BLaER1 (cell line): ENCODE data around the gene SLC7A8.

Experiments used
- H3K27ac ChIP-seq: shearing (Covaris generic); formaldehyde crosslinking; 2 replicates; pipeline ENCODE4 v1.8.1; 2022
- H3K27me3 ChIP-seq: shearing (Covaris generic); formaldehyde crosslinking; 2 replicates; pipeline ENCODE4 v1.8.1; 2022
- H3K36me3 ChIP-seq: shearing (Covaris generic); formaldehyde crosslinking; 2 replicates; pipeline ENCODE4 v1.8.1; 2022
- H3K4me1 ChIP-seq: shearing (Covaris generic); formaldehyde crosslinking; 2 replicates; pipeline ENCODE4 v1.8.1; 2022
- H3K4me2 ChIP-seq: shearing (Covaris generic); formaldehyde crosslinking; 2 replicates; pipeline ENCODE4 v1.8.1; 2022
- H3K4me3 ChIP-seq: shearing (Covaris generic); formaldehyde crosslinking; 2 replicates; pipeline ENCODE4 v1.8.1; 2022
- H3K9ac ChIP-seq: shearing (Covaris generic); formaldehyde crosslinking; 2 replicates; pipeline ENCODE4 v1.8.1; 2022
- H3K9me3 ChIP-seq: shearing (Covaris generic); formaldehyde crosslinking; 2 replicates; pipeline ENCODE4 v1.8.1; 2022
- H4K20me1 ChIP-seq: shearing (Covaris generic); formaldehyde crosslinking; 2 replicates; pipeline ENCODE4 v1.8.1; 2022
- Cebpa-rat ChIP-seq: shearing (Covaris generic); IDR thresholded peaks from 2 replicates; pipeline ENCODE4 v1.8.1; 2022

SLC7A8 gene

DNA sequence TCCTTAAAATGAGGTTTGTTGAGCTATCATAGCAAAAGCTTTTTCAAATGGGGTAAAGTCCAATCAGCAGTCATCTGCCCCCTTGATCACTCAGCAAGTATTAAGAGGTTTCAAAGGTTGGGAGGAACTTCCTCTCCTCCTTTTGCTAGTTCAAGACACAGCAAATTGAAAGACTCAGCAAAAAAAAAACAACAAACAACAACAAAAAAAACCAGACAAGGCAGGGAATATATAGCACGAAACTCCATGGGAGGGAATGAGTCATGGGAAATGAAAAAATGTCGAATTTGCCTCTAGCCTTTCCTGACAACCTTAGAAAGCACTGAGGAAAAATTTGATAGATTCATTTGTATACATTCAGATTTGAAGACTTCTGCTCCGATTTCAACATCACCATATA is 1.6 kb upstream of the SLC7A8 start:
- H3K4me2 ChIP-seq: no peak overlapping the region
- no peak for TF ChIP-seq Cebpa-rat
- peaks cover 31% of the 10 kb centered on the region for H3K27me3 ChIP-seq

DNA sequence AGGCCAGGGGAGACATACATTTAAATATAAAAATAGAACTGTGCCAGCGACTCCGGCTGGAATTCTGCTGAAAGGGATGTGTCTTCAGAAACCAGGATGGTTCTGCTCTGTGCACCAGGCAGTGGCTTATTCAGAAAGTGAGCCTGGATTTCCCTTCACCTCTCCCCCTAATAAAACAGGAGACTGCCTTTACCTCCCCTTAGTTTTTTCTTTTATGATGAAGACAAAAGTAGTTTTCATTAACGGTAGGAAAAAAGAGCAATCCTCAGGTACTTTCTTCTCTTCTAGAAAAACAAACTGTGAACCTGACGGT is 346 bp downstream of the SLC7A8 start:
- Histone ChIP-seq H3K27ac (no peak overlapping the region), H4K20me1 (no peaks in the 10 kb centered on the region), H3K9ac (no peak overlapping the region), H3K27me3 (peaks cover 31% of the 10 kb centered on the region), H3K4me2 (no peak overlapping the region), H3K36me3 (no peaks in the 10 kb centered on the region), H3K9me3 (peaks cover 9% of the 10 kb centered on the region; the same call in 1 of the 2 replicates), H3K4me1 (peaks cover 6% of the 10 kb centered on the region; the same call in 1 of the 2 replicates), H3K4me3 (no peak overlapping the region)
- no peak for TF ChIP-seq Cebpa-rat

More for the DNA sequence above, 1.6 kb upstream of the SLC7A8 start:
- Histone ChIP-seq H3K4me1 (peaks cover 6% of the 10 kb centered on the region; the same call in 1 of the 2 replicates), H3K27ac (no peak overlapping the region), H3K4me3 (no peak overlapping the region), H3K9ac (no peak overlapping the region), H3K9me3 (peaks cover 9% of the 10 kb centered on the region; the same call in 1 of the 2 replicates), H4K20me1 (no peaks in the 10 kb centered on the region), H3K36me3 (no peaks in the 10 kb centered on the region)

DNA sequence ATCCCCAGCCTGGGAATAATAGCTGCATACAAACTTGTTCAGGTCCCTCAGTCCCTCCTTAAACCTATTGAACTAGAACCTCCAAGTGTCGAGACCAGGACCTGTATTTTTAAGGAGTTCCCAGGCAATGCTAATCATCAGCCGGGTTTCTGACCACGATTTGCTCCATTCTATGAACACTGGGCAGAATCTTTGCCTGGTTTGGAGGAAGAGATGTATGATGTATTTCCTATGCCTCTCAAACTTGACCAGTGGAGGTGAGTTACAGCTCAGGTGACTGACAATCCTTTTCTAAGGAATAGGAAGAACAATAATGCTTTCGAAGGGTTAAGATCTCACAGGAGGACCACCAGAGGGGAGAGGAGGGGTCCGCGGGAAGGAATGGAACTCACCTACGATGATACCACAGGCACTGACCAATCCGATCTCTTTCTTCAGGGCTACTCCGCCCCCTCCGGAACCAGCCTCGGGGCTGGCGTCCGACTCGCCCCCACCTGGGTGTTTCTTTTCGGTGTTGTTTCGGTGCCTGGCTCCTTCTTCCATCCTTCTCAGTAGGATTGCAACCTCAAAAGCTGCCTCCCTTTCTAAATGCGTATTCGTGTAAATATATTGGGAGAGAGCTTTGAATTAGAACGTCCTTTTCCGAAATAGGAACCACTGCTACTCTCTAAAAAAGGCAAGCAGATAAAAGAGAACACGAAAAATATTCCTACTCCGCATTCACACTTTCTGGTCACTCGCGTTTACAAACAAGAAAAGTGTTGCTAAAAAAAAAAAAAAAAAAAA is 895 bp downstream of the SLC7A8 start:
- Histone ChIP-seq H3K9ac (no peak overlapping the region), H3K27ac (no peak overlapping the region), H3K4me2 (no peak overlapping the region), H3K4me1 (peaks cover 6% of the 10 kb centered on the region; the same call in 1 of the 2 replicates), H4K20me1 (no peaks in the 10 kb centered on the region), H3K27me3 (peaks cover 31% of the 10 kb centered on the region), H3K4me3 (no peak overlapping the region), H3K9me3 (peaks cover 9% of the 10 kb centered on the region; the same call in 1 of the 2 replicates), H3K36me3 (no peaks in the 10 kb centered on the region)
- TF ChIP-seq Cebpa-rat: no peak

DNA sequence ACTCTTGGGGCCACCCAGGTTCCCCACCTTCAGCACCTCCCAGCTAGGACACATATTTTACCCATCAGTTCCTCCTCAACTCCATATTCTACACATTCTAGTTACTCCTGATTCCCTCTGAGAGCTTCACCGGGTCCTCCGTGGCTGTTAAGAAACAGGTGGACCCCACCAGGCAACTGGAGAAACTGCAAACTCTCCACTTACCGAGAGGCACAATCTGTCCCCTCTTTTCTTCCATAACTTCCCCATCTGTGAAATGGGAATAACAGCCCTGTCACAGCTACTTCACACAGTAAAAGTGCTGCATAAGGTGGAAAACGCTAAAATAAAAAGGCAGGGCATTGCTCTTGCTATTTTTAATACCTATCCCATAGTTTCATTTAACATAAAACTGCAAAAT is 1.5 kb downstream of the SLC7A8 start:
- no peaks in the 10 kb centered on the region for H4K20me1 ChIP-seq
- H3K27ac ChIP-seq: no peak overlapping the region
- H3K9ac ChIP-seq: no peak overlapping the region
- peaks cover 6% of the 10 kb centered on the region; the same call in 1 of the 2 replicates for H3K4me1 ChIP-seq
- peaks cover 31% of the 10 kb centered on the region for H3K27me3 ChIP-seq
- no peak overlapping the region for H3K4me3 ChIP-seq
- no peak for TF ChIP-seq Cebpa-rat
- H3K4me2 ChIP-seq: no peak overlapping the region
- H3K9me3 ChIP-seq: peaks cover 9% of the 10 kb centered on the region; the same call in 1 of the 2 replicates
- no peaks in the 10 kb centered on the region for H3K36me3 ChIP-seq

DNA sequence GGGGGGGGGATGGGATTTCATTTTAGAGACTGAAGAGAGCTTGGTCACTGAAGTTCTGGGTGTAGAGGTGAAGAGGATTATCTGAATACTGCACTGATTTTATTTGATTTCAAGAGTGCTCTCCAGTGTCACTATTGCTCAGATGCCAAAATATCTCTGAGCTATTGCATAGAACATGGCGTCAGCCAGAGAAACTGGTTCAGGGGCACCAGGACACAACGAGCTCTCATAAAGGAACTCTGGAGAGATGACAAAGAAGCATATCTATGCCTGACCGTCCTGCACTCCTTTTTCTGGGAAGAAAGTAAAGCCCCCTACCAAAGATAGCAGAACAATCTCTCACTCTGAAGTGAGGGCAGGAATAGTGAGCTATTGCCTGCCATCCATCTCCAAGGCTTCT is 2.0 kb downstream of the SLC7A8 start:
- Histone ChIP-seq H3K4me2 (no peak overlapping the region), H3K27me3 (peaks cover 31% of the 10 kb centered on the region), H3K4me3 (no peak overlapping the region), H3K36me3 (no peaks in the 10 kb centered on the region), H3K9me3 (peaks cover 9% of the 10 kb centered on the region; the same call in 1 of the 2 replicates), H3K4me1 (peaks cover 6% of the 10 kb centered on the region; the same call in 1 of the 2 replicates), H4K20me1 (no peaks in the 10 kb centered on the region), H3K9ac (no peak overlapping the region), H3K27ac (no peak overlapping the region)
- TF ChIP-seq Cebpa-rat: no peak

DNA sequence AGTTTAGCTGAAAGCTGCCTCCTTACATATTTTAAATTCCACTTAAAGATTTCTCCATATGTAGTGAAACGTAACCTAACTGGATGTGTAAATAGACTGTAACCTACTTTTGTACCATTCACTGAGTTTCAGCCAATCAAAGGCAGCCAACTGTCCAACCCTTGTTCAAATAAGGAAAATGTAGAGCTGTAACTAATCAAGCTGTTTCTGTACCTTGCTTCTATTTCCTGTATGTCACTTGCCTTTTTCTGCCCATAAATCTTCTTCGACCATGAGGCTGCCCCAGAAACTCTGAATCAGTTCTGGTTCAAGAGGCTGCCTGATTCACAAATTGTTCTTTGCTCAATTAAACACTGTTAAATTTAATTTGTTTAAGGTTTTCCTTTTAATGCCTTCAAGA is 6.3 kb downstream of the SLC7A8 start:
- H3K4me1 ChIP-seq: peaks cover 13% of the 10 kb centered on the region
- no peak overlapping the region for H3K4me2 ChIP-seq
- H3K9ac ChIP-seq: no peak overlapping the region
- H3K36me3 ChIP-seq: no peaks in the 10 kb centered on the region
- H3K4me3 ChIP-seq: no peak overlapping the region
- no peak overlapping the region for H3K27ac ChIP-seq
- no peaks in the 10 kb centered on the region for H4K20me1 ChIP-seq
- TF ChIP-seq Cebpa-rat: no peak
- no peaks in the 10 kb centered on the region for H3K9me3 ChIP-seq
- H3K27me3 ChIP-seq: peaks cover 9% of the 10 kb centered on the region

DNA sequence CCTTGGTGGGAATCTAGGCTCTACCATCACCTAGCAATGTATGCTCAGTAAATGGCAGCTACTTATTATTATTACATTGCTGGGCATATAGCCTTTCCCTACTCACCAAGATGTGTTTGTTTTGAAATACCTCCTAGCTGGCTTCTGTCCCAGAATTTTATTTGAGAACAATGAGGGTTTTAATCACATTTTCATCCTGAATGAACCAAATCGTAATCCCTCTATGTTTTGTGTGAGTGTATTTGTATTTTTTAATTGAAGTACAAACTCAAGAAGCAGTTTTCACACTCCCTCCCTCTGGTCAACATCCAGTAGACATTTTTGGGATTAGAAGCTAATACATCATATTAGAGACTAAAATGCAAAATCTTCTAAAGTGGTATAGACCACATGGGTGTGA is 7.6 kb downstream of the SLC7A8 start:
- H3K27ac ChIP-seq: no peak overlapping the region
- TF ChIP-seq Cebpa-rat: no peak
- no peaks in the 10 kb centered on the region for H3K27me3 ChIP-seq
- no peak overlapping the region for H3K4me2 ChIP-seq
- no peak overlapping the region for H3K4me3 ChIP-seq
- no peaks in the 10 kb centered on the region for H4K20me1 ChIP-seq
- no peaks in the 10 kb centered on the region for H3K36me3 ChIP-seq
- peaks cover 13% of the 10 kb centered on the region for H3K4me1 ChIP-seq
- no peak overlapping the region for H3K9ac ChIP-seq
- H3K9me3 ChIP-seq: no peaks in the 10 kb centered on the region

DNA sequence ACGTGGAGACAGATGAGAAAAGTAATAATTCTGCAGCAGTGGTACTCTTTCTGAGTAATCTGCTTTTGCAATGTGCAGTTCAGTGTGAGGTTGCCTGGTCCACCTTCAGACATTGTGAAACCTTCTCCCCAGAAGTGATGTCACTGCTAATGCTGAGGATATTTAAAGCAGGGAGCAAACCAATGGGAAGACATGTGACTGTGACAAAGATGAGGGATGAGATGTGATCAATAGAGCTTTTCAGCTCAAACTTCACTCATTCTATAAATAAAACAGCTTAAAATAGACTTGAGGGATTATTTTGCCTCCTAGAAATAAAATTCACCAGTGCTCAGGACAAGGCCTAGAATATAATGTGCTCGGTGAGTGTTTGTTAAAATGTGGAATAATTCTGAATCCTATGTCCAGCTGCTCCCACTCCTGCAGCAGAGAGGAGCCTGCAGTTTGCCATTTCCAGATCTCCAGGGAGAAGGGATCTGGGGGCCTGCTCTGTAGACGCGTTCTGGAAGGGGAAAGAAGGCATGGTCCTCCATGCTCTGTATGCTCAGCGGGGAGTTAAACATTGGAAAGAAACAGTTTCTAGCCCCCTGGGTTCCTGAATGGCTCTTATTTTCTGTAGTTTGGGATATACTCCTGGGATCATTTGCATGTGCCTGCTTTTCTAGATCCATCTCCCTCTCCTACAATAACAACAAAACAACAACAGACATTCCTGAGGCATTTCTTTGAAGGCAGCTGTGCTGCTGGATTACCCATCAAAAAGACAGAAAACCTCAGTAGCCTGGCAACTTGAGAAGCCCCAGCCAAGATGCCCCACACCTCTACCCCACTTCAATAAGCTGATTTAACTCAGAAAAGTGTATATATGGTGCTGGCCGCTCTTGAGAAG is 8.9 kb downstream of the SLC7A8 start:
- Histone ChIP-seq H3K27me3 (no peaks in the 10 kb centered on the region), H3K9me3 (no peaks in the 10 kb centered on the region), H4K20me1 (no peaks in the 10 kb centered on the region), H3K9ac (no peak overlapping the region), H3K36me3 (no peaks in the 10 kb centered on the region), H3K4me1 (peaks cover 13% of the 10 kb centered on the region), H3K4me2 (peak overlapping the region; percentile 28; the same call in 1 of the 2 replicates), H3K27ac (no peak overlapping the region), H3K4me3 (no peak overlapping the region)
- no peak for TF ChIP-seq Cebpa-rat

DNA sequence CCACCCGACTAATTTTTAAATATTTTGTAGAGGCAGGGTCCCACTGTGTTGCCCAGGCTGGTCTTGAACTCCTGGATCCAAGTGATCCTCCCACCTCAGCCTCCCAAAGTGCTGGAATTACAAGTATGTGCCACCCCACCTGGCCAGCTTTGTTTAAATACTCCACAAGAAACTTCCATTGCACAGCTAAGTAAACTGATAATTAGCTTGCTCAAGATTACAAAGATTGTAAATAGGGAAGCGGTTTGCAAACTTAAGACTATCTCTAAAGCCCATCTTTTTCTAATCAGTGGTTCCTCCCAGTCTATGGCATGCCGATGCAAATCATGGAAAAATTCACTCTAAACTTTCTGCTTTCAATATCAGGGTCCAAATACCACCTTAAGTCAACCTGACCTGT is 9.7 kb downstream of the SLC7A8 start:
- Histone ChIP-seq H3K9ac (no peak overlapping the region), H3K4me2 (peak overlapping the region; percentile 28; the same call in 1 of the 2 replicates), H3K4me1 (peaks cover 13% of the 10 kb centered on the region), H3K9me3 (no peaks in the 10 kb centered on the region), H3K4me3 (no peak overlapping the region), H3K36me3 (no peaks in the 10 kb centered on the region), H3K27ac (no peak overlapping the region), H4K20me1 (no peaks in the 10 kb centered on the region), H3K27me3 (no peaks in the 10 kb centered on the region)
- no peak for TF ChIP-seq Cebpa-rat

DNA sequence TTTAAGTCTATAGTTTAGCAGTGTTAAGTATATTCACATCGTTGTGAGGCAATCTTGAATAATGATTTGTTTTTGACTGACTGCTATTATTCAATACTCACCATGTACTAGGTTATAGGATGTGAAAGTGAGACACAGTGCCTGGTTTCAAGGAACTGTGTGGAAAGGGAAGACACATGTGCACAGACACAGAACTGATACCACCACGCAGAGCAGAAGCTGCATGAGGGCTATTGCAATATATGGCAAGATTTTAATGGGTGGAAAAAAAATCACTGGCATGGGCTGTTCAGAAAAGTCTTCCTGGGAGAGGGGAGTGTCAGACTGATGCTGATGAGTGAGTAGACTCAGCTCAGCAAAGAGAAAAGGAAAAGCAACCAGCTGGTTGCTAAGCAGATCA is 10.4 kb downstream of the SLC7A8 start:
- Histone ChIP-seq H3K4me2 (no peak overlapping the region), H3K9me3 (no peaks in the 10 kb centered on the region), H3K4me1 (peaks cover 13% of the 10 kb centered on the region), H4K20me1 (no peaks in the 10 kb centered on the region), H3K36me3 (no peaks in the 10 kb centered on the region), H3K4me3 (no peak overlapping the region), H3K27ac (no peak overlapping the region), H3K27me3 (no peaks in the 10 kb centered on the region), H3K9ac (no peak overlapping the region)
- no peak for TF ChIP-seq Cebpa-rat
